H1 (cell line): ENCODE results near the gene PGGHG. TPM values are rescaled to one million over a fixed set of nuclear protein-coding genes. Genes with fewer than 3 reads are reported as not detected.
A peak's percentile ranks its signal among the peaks of the same experiment; 100 is the strongest.

Experiments used
- CTCF ChIA-PET: fragments of 300-600 bp; sonication (Branson Sonifier 250); formaldehyde crosslinking; loops from one replicate; lab custom pipeline; 2021; ENCODE audit not compliant: partially characterized antibody; lab: Charles Lee
- POLR2A ChIA-PET: fragments of 300-600 bp; sonication (Branson Sonifier 250); formaldehyde crosslinking; loops from one replicate; lab custom pipeline; 2021; ENCODE audit warnings: inconsistent platforms; ENCODE audit not compliant: partially characterized antibody; lab: Charles Lee
- DNase-seq, 2 experiments: peaks; one replicate each; pipeline versions ENCODE4 v3.0.0 to v3.0.0-alpha.2; 2010 to 2022; ENCODE audit warnings: low spot score in 2 of 2, low read depth in 1 of 2, mixed read lengths in 1 of 2
- FAIRE-seq: peaks from 2 replicates; lab custom pipeline; 2011; peaks lifted over from hg19 to GRCh38; lab: Jason Lieb, UNC
- H2AFZ ChIP-seq: 2 replicates; pipeline ENCODE4 v1.8.1; 2012; ENCODE audit warnings: low read length, inconsistent platforms
- H2AK5ac ChIP-seq: 2 replicates; pipeline ENCODE4 v1.6.1; 2013; ENCODE audit warnings: low read depth, low read length
- H2BK120ac ChIP-seq: replicated peaks from 2 replicates; pipeline ENCODE3; 2013; ENCODE audit warnings: low read depth, low read length, inconsistent platforms
- H2BK12ac ChIP-seq: 2 replicates; pipeline ENCODE4 v1.6.1; 2013; ENCODE audit warnings: low read depth, low read length
- H2BK15ac ChIP-seq: 2 replicates; pipeline ENCODE4 v1.6.1; 2013; ENCODE audit warnings: low read length
- H2BK20ac ChIP-seq: 2 replicates; pipeline ENCODE4 v1.6.1; 2013; ENCODE audit warnings: low read length
- H2BK5ac ChIP-seq: 2 replicates; pipeline ENCODE4 v1.6.1; 2013; ENCODE audit warnings: low read depth, low read length
- H3K14ac ChIP-seq: 2 replicates; pipeline ENCODE4 v1.6.1; 2013; ENCODE audit warnings: inconsistent platforms; ENCODE audit not compliant: insufficient read length
- H3K18ac ChIP-seq: 2 replicates; pipeline ENCODE4 v1.6.1; 2013; ENCODE audit warnings: low read length; ENCODE audit errors: extremely low read depth
- H3K23ac ChIP-seq: 2 replicates; pipeline ENCODE4 v1.6.1; 2013; ENCODE audit warnings: inconsistent platforms; ENCODE audit not compliant: insufficient read length
- H3K23me2 ChIP-seq: 2 replicates; pipeline ENCODE4 v1.6.1; 2013; ENCODE audit warnings: low read depth, low read length
- H3K27ac ChIP-seq: 2 replicates; pipeline ENCODE4 v1.6.1; 2011; ENCODE audit warnings: low read depth, low read length, inconsistent platforms
- H3K27me3 ChIP-seq, 4 experiments: replicated peaks in 1 of 4; 1 replicate in 1 of 4; 2 replicates in 3 of 4; pipeline versions ENCODE4 v1.6.1 to v1.8.1; 2011 to 2013; ENCODE audit warnings: low read length in 3 of 4, mild to moderate bottlenecking in 3 of 4, inconsistent platforms in 2 of 4, mixed read lengths in 2 of 4, moderate library complexity in 1 of 4; ENCODE audit not compliant: control insufficient read depth in 3 of 4, insufficient read depth in 3 of 4; ENCODE audit errors: extremely low read depth in 1 of 4
- H3K36me3 ChIP-seq, 4 experiments: 2 replicates each; pipeline versions ENCODE4 v1.6.1 to v1.8.1; 2011 to 2013; ENCODE audit warnings: mild to moderate bottlenecking in 4 of 4, low read length in 3 of 4, moderate library complexity in 2 of 4, control low read depth in 1 of 4, inconsistent platforms in 1 of 4; ENCODE audit not compliant: insufficient read depth in 4 of 4, control insufficient read depth in 2 of 4
- H3K4ac ChIP-seq: replicated peaks from 2 replicates; pipeline ENCODE3; 2013; ENCODE audit warnings: low read length, low read depth, mixed read lengths, inconsistent platforms; ENCODE audit not compliant: insufficient read length
- H3K4me1 ChIP-seq, 4 experiments: replicated peaks in 1 of 4; 1 replicate in 1 of 4; 2 replicates in 3 of 4; pipeline versions ENCODE4 v1.6.1 to v1.8.1; 2011 to 2013; ENCODE audit warnings: low read length in 3 of 4, inconsistent platforms in 2 of 4, mixed read lengths in 1 of 4; ENCODE audit not compliant: insufficient read depth in 4 of 4, control insufficient read depth in 3 of 4
- H3K4me2 ChIP-seq, 2 experiments: 2 replicates each; pipeline versions ENCODE4 v1.6.1 to v1.8.1; 2011 to 2013; ENCODE audit warnings: low read depth in 2 of 2, low read length in 2 of 2, control low read depth in 1 of 2, inconsistent platforms in 1 of 2, mild to moderate bottlenecking in 1 of 2; ENCODE audit not compliant: insufficient read depth in 1 of 2
- H3K4me3 ChIP-seq, 4 experiments: fragments of 200-600, 300-600 bp in 1 of 4; sonication (generic), shearing (Covaris generic), sonication (Bioruptor Twin) in 1 of 4; 2 replicates each; pipeline versions ENCODE4 v1.5.1 to v1.8.1; 2011 to 2016; ENCODE audit warnings: low read length in 4 of 4, low read depth in 3 of 4, control low read depth in 2 of 4, inconsistent platforms in 2 of 4, mild to moderate bottlenecking in 2 of 4, mixed read lengths in 1 of 4, moderate library complexity in 1 of 4; ENCODE audit not compliant: insufficient read depth in 2 of 4; ENCODE audit errors: extremely low read depth in 1 of 4
- H3K56ac ChIP-seq: replicated peaks from 2 replicates; pipeline ENCODE3; 2013; ENCODE audit warnings: low read depth, mild to moderate bottlenecking, mixed read lengths, low read length, inconsistent platforms; ENCODE audit not compliant: insufficient read length
- H3K79me1 ChIP-seq: 2 replicates; pipeline ENCODE4 v1.6.1; 2013; ENCODE audit warnings: low read depth, low read length, control low read depth
- H3K79me2 ChIP-seq, 2 experiments: 2 replicates each; pipeline versions ENCODE4 v1.6.1 to v1.8.1; 2012 to 2013; ENCODE audit warnings: low read length in 2 of 2, mild to moderate bottlenecking in 2 of 2, inconsistent platforms in 1 of 2; ENCODE audit not compliant: insufficient read depth in 2 of 2, control insufficient read depth in 1 of 2
- H3K9ac ChIP-seq, 4 experiments: replicated peaks in 1 of 4; 1 replicate in 1 of 4; 2 replicates in 3 of 4; pipeline versions ENCODE4 v1.6.1 to v1.8.1; 2011 to 2013; ENCODE audit warnings: low read depth in 3 of 4, low read length in 3 of 4, control low read depth in 2 of 4, mild to moderate bottlenecking in 2 of 4, moderate library complexity in 2 of 4, inconsistent platforms in 1 of 4; ENCODE audit errors: extremely low read depth in 1 of 4
- H3K9me3 ChIP-seq, 2 experiments: 2 replicates each; pipeline versions ENCODE4 v1.6.1 to v1.8.1; 2012 to 2013; ENCODE audit warnings: mild to moderate bottlenecking in 2 of 2, moderate library complexity in 2 of 2, control low read depth in 1 of 2, inconsistent platforms in 1 of 2, low read depth in 1 of 2, low read length in 1 of 2, mixed read lengths in 1 of 2; ENCODE audit not compliant: insufficient read depth in 2 of 2
- H4K20me1 ChIP-seq, 2 experiments: replicated peaks in 1 of 2; 2 replicates each; pipeline versions ENCODE3 to v1.8.1; 2011 to 2013; ENCODE audit warnings: inconsistent platforms in 2 of 2, low read length in 2 of 2, mild to moderate bottlenecking in 1 of 2; ENCODE audit not compliant: insufficient read depth in 2 of 2, control insufficient read depth in 1 of 2
- H4K5ac ChIP-seq: 2 replicates; pipeline ENCODE4 v1.6.1; 2013; ENCODE audit warnings: low read length, low read depth, mixed read lengths, inconsistent platforms; ENCODE audit not compliant: insufficient read length
- H4K8ac ChIP-seq: 2 replicates; pipeline ENCODE4 v1.8.0; 2013; ENCODE audit warnings: mild to moderate bottlenecking, moderate library complexity, low read length, inconsistent platforms; ENCODE audit not compliant: insufficient read depth; ENCODE audit errors: extremely low read depth
- H4K91ac ChIP-seq: replicated peaks from 2 replicates; pipeline ENCODE3; 2013; ENCODE audit warnings: low read length, mixed read lengths, inconsistent platforms; ENCODE audit not compliant: insufficient read length
- BRCA1 ChIP-seq: IDR thresholded peaks from 2 replicates; pipeline ENCODE4 v1.6.1; 2012; ENCODE audit warnings: low read depth, low read length, improper control_type of control experiment
- CEBPB ChIP-seq: IDR thresholded peaks from 2 replicates; pipeline ENCODE4 v1.6.1; 2012; ENCODE audit warnings: low read depth, low read length
- CREB1 ChIP-seq: IDR thresholded peaks from 2 replicates; pipeline ENCODE4 v1.6.1; 2012; ENCODE audit warnings: inconsistent platforms
- EGR1 ChIP-seq: IDR thresholded peaks from 2 replicates; pipeline ENCODE4 v1.6.1; 2011; ENCODE audit warnings: low read depth, low read length, borderline replicate concordance
- EZH2 ChIP-seq: fragments of 200-600 bp; sonication (generic); IDR thresholded peaks from 2 replicates; pipeline ENCODE4 v1.7.1; 2012; ENCODE audit warnings: low read depth, mild to moderate bottlenecking, moderate library complexity, low read length, inconsistent platforms; ENCODE audit not compliant: severe bottlenecking
- JUND ChIP-seq: IDR thresholded peaks from 2 replicates; pipeline ENCODE4 v1.6.1; 2011; ENCODE audit warnings: mild to moderate bottlenecking, improper control_type of control experiment, low read length
- NANOG ChIP-seq: IDR thresholded peaks from 2 replicates; pipeline ENCODE4 v1.6.1; 2011; ENCODE audit warnings: low read length, low read depth, mild to moderate bottlenecking, inconsistent platforms; ENCODE audit not compliant: insufficient read depth, poor library complexity, severe bottlenecking
- POLR2A ChIP-seq, 2 experiments: IDR thresholded peaks; 1 replicate in 1 of 2; 2 replicates in 1 of 2; pipeline ENCODE4 v1.6.1; 2011; ENCODE audit warnings: low read depth in 2 of 2, low read length in 2 of 2, mild to moderate bottlenecking in 2 of 2; ENCODE audit errors: control extremely low read depth in 1 of 2
- RXRA ChIP-seq: IDR thresholded peaks from 2 replicates; pipeline ENCODE4 v1.6.1; 2011; ENCODE audit warnings: low read depth, mild to moderate bottlenecking, low read length, moderate library complexity; ENCODE audit not compliant: insufficient read depth
- SIN3A ChIP-seq, 2 experiments: IDR thresholded peaks in 1 of 2; conservative IDR thresholded peaks in 1 of 2; 2 replicates each; pipeline ENCODE4 v1.6.1; 2011 to 2012; ENCODE audit warnings: low read length in 2 of 2, improper control_type of control experiment in 1 of 2, low read depth in 1 of 2, mild to moderate bottlenecking in 1 of 2
- SP1 ChIP-seq: IDR thresholded peaks from 2 replicates; pipeline ENCODE4 v1.6.1; 2011; ENCODE audit warnings: low read depth, low read length
- USF2 ChIP-seq: IDR thresholded peaks from 2 replicates; pipeline ENCODE4 v1.6.1; 2011; ENCODE audit warnings: low read length, improper control_type of control experiment
- WGBS, 2 experiments: shearing (Covaris generic) in 1 of 2; methylation state at CpG; one replicate each; pipeline versions ENCODE4 v1.1.6 to v1.1.7; 2013 to 2015; ENCODE audit warnings: low lambda C conversion rate in 2 of 2, mixed read lengths in 2 of 2, inconsistent platforms in 1 of 2, low coverage in 1 of 2, missing lambda C conversion rate in 1 of 2; ENCODE audit not compliant: insufficient replicate concordance in 2 of 2, insufficient coverage in 1 of 2, insufficient read length in 1 of 2; ENCODE audit errors: extremely low coverage in 1 of 2, missing lambda C conversion rate in 1 of 2; 5-methylcytosine and 5-hydroxymethylcytosine counted together
- polyA plus RNA-seq, 7 experiments: library from polyadenylated mRNA; depleted of rRNA in 3 of 7; stranded (reverse) in 5 of 7; unstranded in 2 of 7; fragments of >200 nt in 5 of 7; fragments of 200-250 nt in 2 of 7; gene quantifications; 1 replicate in 5 of 7; 2 replicates in 1 of 7; 4 replicates in 1 of 7; pipeline versions ENCODE4 v1.2.1 to v1.2.3, GENCODE V29; 2011 to 2013; ENCODE audit warnings: missing spikeins in 2 of 7, mixed read lengths in 2 of 7
- total RNA-seq: library from RNA; stranded (reverse); fragmentation: NEBNext Ultra II Directional; extraction: Animal tissue kit (Norgen Biotek cat#: 25700); gene quantifications from 2 replicates; pipeline ENCODE4 v1.2.1, GENCODE V29; 2021

PGGHG gene
- total and polyA plus RNA-seq, 2 of the 8 experiments (the other 6 are each of a cell fraction or from before 2014, with no cell fraction given) = 34.8 to 60.7 TPM

GRCh38 chr11:298406-299065 is 9.6 kb downstream of the PGGHG start:
- DNase-seq (no peak), FAIRE-seq (no peak)
- 0 out of 2 replicates have a peak overlapping the region, but pooled peaks have one; percentile 18 for H2BK20ac ChIP-seq
- no peak overlapping the region for H4K5ac ChIP-seq
- no peak overlapping the region for H3K4ac ChIP-seq
- H4K91ac ChIP-seq = no peak overlapping the region
- no peak overlapping the region for H2AFZ ChIP-seq
- H3K79me2 ChIP-seq = no peaks in the 10 kb centered on the region
- H2BK5ac ChIP-seq = no peak overlapping the region
- H3K23ac ChIP-seq = no peak overlapping the region
- peaks cover 6 to 22% (median 12%) of the 10 kb centered on the region in 4 experiments for H3K4me1 ChIP-seq
- peaks cover 0 to 13% (median 10%) of the 10 kb centered on the region in 4 experiments; a peak in 5 of 8 replicates for H3K36me3 ChIP-seq
- H3K4me3 ChIP-seq = no peak overlapping the region
- POLR2A ChIA-PET = interaction anchor here (0.7 to 5.2 kb wide), 12 partner anchors 9 to 82 kb away, joined by 3 to 51 read pairs (median 4); partner anchors contain the start of genes IFITM2 and PGGHG
- no peak overlapping the region for H3K9ac ChIP-seq
- no peaks in the 10 kb centered on the region for H3K23me2 ChIP-seq
- no peak overlapping the region for H2BK120ac ChIP-seq
- no peak overlapping the region for H3K27ac ChIP-seq
- no peaks in the 10 kb centered on the region for H4K20me1 ChIP-seq
- H3K14ac ChIP-seq = no peak overlapping the region
- CTCF ChIA-PET = interaction anchor here (0.7 to 2.2 kb wide), 3 partner anchors 18 to 48 kb away, joined by 5 to 11 read pairs (median 5); no protein-coding TSS in a partner anchor
- H4K8ac ChIP-seq = 0 out of 2 replicates have a peak overlapping the region, but pooled peaks have one; percentile 3
- H3K9me3 ChIP-seq = no peaks in the 10 kb centered on the region
- WGBS, 2 experiments = 90% methylated on average over 15 of the region's 15 CpGs; no CpG with 5 or more reads in 1 of the 2 experiments
- no peak overlapping the region; the same call in 1 of the 2 replicates for H3K18ac ChIP-seq
- no peaks in the 10 kb centered on the region for H3K79me1 ChIP-seq
- H3K56ac ChIP-seq = no peak overlapping the region
- no peak overlapping the region for H2BK15ac ChIP-seq
- no peak overlapping the region for H2AK5ac ChIP-seq
- peak overlapping the region; percentile 17; the same call in 1 of the 2 replicates for H2BK12ac ChIP-seq
- no peak overlapping the region for H3K4me2 ChIP-seq
- no peaks in the 10 kb centered on the region for H3K27me3 ChIP-seq
- TF ChIP-seq JUND (no peak), EZH2 (no peak), SIN3A (conservative IDR thresholded peaks at IDR 0.05 in 1 of 2, IDR thresholded peaks at IDR 0.05 in 1 of 2; ENCODE audit: low read depth in 1 of 2, low read length in 2 of 2) (no peak), CEBPB (no peak), BRCA1 (no peak), POLR2A (IDR thresholded peaks at IDR 0.05; ENCODE audit: control extremely low read depth in 1 of 2, low read depth in 2 of 2, low read length in 2 of 2) (no peak), NANOG (no peak), USF2 (no peak), RXRA (no peak), SP1 (no peak), EGR1 (no peak), CREB1 (no peak)
